Osteocyte (in vitro differentiated cells): ENCODE measurements around the gene ADCK2. TPM values are rescaled to one million over a fixed set of nuclear protein-coding genes. Genes with fewer than 3 reads are reported as not detected.

Source experiments
- DNase-seq: peaks from one replicate; pipeline ENCODE4 v3.0.0; 2021; ENCODE audit warnings: mixed read lengths; ENCODE audit not compliant: unreplicated experiment; ENCODE audit errors: extremely low spot score
- H3K27ac Mint-ChIP-seq: one replicate; pipeline ENCODE4 v1.8.0; 2021; ENCODE audit warnings: mild to moderate bottlenecking, mixed read lengths; ENCODE audit not compliant: unreplicated experiment
- H3K27me3 Mint-ChIP-seq: one replicate; pipeline ENCODE4 v1.8.0; 2021; ENCODE audit warnings: mixed read lengths; ENCODE audit not compliant: unreplicated experiment
- H3K36me3 Mint-ChIP-seq: one replicate; pipeline ENCODE4 v1.8.0; 2021; ENCODE audit warnings: mixed read lengths; ENCODE audit not compliant: unreplicated experiment
- H3K4me1 Mint-ChIP-seq: one replicate; pipeline ENCODE4 v1.8.0; 2021; ENCODE audit warnings: mixed read lengths; ENCODE audit not compliant: unreplicated experiment
- H3K4me3 Mint-ChIP-seq: one replicate; pipeline ENCODE4 v1.8.0; 2021; ENCODE audit warnings: mild to moderate bottlenecking, moderate library complexity, mixed read lengths; ENCODE audit not compliant: unreplicated experiment
- H3K9me3 Mint-ChIP-seq: one replicate; pipeline ENCODE4 v1.8.0; 2021; ENCODE audit warnings: mixed read lengths; ENCODE audit not compliant: unreplicated experiment
- CTCF ChIP-seq: fragments of 200-600 bp; sonication (generic); IDR thresholded peaks from 2 replicates; pipeline ENCODE4 v1.5.0; 2021; ENCODE audit warnings: antibody characterized with exemption, mild to moderate bottlenecking, moderate library complexity
- total RNA-seq: library from RNA; stranded (reverse); gene quantifications from 2 replicates; pipeline ENCODE4 v1.2.1, GENCODE V29; 2021

The ADCK2 gene
- total RNA-seq, 1 donor from 2014 or later = 25.7 TPM

GRCh38 chr7:140744005-140744404 is 71.3 kb downstream of the ADCK2 start:
- no peak for DNase-seq
- Mint-ChIP-seq H3K4me3 (no peak overlapping the region), H3K27me3 (no peaks in the 10 kb centered on the region), H3K27ac (no peak overlapping the region), H3K4me1 (no peaks in the 10 kb centered on the region), H3K36me3 (peaks cover 11% of the 10 kb centered on the region), H3K9me3 (no peaks in the 10 kb centered on the region)
- no peak for TF ChIP-seq CTCF

Other genes with a start within 250 kb of the ADCK2 start
- 97.8 and 111 TPM in 2 replicates for gene MKRN1, start 193.4 kb upstream of the ADCK2 start, total RNA-seq
- gene DENND2A, start 32.1 kb upstream of the ADCK2 start, total RNA-seq = 53.3 and 56.6 TPM in 2 replicates
- 177 and 184 TPM in 2 replicates for gene NDUFB2, start 23.8 kb downstream of the ADCK2 start, total RNA-seq